ENCODE measurements around the gene LOXHD1.

The LOXHD1 gene

DNA sequence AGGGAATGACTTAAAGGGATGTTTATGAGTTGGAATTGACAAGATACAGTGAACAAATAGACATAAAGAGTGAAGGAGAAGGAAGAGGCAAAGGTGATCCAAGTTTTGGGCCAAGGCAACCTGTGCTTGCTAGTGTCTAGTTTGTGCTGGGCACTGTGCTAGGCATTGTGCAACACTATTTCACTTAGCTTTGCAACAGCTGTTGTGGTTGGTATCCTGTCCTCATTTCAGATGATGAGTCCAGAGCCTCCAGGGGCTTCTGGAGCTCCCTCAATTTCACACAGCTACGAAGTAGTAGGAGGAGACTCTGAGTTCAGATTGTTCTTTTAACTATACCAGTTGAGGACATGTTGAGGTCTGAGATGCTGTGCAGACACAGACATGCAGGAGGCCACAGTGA, 18.1 kb upstream of the LOXHD1 start:
- no peak for DNase-seq

DNA sequence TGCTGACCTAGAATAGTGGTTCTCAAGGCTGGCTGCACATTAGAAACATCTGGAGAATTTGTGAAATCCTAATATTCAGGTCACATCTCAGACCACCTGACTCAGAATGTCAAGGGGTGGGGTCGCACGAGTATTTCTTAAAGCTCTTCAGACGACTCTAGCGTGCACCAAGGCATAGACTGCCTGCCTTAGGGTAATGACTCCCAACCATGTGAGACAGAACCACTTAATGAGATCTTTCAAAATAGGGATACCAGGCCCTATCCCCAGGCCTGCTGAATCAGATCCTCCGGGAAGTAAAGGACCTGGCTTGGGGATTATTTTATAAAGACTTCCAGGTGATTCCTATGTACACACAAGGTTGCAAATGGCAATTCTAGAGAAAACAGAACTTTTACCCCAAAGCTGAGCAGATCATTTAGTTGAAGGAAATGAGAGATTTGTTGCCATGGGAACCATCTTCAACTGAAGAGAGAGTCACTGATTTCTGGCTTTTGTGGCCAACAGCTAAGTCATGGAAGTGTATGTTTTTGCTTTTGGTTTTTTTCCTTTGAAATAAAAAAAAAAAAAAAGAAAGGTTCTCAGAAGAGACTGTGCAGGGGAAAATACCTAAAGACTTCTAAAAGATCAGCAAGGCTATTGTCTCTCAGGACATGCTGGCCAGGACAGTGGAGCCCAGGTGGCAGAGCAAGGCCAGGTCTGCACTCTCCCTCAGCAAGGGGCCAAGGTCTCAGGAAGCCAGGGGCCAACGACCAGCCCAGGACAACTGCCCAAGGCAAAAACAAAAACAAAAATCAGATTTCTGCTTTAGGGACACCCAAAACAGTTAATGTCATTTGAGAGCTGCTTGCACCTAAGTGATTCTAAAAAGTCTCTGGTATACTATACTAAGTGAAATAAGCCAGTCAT, 15.3 kb upstream of the LOXHD1 start:
- no peak for DNase-seq

DNA sequence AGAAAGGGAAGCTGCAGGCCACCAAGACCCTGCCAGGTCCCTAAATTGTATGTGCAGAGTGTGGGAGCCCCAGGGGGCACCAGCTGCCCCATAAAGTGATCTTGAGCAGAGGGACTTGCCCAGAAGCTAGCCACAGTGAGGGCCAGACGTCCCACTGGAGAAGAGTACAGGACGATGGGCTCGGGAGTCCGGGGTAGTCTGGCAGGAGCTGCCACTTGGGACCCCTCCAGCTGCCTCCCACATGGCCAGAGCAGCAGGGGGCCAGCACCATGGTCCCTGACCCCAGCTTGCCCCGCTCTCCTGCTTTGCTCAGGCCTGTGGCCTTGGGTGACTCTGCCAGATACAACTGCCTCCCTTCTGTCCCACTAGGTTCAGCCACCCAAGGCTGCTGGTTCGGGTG, 11.7 kb upstream of the LOXHD1 start:
- no peak for DNase-seq

DNA sequence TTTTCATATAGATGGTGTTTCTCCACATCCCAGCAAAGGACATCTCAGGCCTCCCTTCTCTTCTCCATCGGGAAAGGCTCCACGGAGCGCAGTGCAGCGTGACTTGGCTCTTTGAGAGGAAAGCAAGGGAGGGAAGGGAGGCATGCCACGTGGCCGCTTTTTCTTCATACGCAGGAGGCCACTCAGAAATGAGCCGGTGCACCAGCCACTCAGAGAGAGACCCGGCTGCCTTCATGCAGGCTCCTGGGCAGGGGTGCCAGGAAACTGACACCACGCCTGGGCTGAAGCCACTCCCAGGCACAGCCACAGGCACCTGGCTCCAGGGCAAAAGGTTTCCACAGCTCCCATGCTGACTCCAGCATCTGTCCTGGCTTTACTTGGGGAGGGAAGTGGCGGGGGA, 11.1 kb upstream of the LOXHD1 start:
- no peak for DNase-seq

DNA sequence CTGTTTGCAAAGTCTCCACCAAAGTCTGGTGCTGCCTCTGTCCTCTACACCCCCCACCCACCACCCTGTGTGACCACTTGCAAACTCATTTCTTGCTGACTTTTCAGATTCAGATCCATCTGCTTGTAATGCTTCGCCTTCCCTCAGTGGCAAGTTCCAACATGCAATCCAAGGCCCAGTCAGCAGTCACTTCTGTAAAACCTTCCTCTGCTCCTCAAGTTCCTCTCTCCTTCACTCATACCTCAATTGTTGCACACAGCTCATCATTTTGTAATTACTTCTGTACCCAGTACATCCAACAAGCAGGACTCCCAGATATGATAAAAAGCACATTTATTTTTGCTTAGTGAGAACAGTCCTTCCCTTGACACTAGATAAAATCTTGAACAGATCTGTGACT, 6.5 kb upstream of the LOXHD1 start:
- no peak for DNase-seq

DNA sequence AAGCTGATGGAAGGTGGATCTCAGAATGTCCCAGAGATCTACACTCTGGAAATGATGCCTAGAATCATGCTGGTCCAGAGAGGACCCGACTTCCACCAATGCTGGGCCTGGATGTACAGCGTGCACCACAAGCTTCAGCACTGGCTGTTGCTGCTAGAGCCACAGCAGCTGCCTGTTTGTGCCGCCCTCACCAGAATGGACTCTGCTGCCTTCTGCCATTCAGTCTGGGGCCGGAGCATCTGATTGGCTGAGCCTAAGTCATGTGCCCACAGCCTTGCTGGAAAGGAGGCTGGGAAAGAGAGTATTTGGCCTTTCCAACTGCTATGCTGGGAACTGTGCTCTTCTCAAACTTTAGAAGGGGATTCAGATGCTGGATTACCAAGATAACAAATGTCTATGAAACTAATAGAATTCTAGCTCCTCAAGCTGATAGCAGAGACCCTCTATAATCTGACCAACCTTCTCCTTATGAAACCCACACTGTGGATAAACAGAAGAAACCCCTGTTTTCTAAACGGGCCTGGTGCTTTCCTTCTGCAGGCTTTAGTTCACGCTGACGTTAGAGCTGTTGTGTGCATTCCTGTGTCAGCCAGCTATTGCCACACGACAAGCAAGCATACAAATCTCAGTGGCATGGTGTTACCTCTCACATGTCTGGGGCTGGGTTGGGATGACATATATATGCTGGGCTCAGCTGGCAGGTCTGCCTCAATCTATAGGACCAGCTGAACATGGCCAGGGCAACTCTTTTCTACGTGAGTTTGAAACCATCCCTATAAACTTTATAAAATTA, 4.1 kb upstream of the LOXHD1 start:
- no peak for DNase-seq

DNA sequence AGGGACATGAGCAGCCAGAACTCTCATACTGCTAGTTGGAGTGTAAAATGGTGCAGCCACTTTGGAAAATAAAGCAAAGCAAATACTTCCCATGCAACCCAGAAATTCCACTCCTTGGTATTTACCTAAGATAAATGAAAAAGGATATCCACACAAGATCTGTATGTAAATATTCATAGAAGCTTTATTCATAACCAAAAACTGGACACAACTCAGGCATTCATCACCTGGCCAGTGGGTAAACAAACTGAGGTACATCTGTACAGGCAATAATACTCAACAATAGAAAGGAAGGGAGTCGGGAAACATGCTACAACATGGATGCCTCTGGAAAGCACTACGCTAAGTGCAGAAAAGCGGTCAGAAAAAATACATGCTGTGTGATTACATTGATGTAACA, 2.5 kb upstream of the LOXHD1 start:
- DNase-seq, result no peak

DNA sequence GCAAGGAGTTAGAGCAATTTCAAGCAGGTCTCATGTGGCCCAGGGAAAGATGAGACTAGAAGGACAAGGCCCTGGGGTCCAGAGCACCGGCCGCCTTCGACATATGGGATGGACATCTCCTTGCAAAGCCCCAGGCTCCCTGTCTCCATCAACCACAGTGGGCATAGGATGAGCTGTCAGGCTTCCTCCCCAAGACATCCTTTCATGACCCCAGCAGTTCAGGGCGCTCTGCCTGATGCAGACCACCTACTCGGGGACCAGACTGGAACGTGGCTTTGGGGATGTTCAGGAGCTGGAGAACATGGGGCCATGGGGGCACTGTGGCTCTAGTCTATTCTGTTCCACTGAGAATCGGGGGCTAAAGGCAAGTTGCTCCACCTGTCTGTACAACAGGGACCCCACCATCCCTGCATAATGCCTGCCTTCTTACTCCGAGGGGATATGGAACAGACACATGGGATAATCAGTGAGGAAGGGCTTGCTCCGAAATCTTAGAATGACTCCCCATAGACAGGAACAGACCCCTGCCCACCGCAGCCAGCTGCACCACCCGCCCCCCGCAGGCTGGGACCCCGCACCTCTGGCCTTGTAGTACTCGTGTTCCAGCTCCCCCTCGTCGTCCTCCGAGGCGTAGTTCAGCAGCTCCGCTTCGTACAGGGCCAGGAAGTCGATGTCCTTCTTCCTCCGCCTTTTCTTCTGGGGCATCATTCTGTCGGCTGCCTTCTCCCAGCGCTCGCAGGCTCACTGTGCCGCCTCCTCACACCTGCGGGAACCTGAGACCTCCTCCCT, 500 bp downstream of the LOXHD1 start:
- no peak for DNase-seq

DNA sequence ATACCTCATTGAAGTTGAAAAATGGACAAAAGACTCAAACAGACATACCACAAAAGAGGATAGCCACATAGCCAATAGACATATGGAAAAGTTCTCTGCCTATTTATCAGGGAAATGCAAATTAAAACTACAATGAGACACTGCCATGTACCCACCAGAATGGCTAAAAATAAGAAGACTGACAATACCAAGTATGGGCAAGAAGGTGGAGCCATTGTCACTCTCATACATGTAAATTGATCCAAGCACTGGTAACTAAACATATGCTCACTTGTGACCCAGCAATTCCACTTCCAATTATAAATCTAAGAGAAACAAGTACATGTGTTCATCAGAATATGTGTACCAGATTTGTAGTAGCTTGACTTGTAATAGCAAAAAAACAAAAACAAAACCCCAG, 4.6 kb downstream of the LOXHD1 start:
- DNase-seq, result no peak

DNA sequence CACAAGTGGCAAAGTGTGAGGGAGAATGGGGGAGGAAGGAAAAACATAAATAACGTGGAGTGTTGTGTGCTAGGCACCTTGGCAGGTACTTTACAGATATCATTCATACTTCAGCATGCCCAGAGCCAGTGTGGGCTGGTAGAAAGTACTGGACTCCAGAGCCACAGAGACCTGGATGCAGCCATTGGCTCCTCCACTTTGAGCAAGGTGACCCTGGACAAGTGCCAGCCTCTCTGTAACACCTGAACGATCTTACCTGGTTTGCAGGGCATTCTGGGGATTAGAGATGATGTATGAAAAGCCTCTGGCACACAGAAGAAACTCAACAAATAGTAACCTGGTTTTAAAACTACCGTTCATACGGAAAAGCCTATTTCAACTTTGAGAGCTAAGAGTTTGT, 6.3 kb downstream of the LOXHD1 start:
- no peak for DNase-seq

DNA sequence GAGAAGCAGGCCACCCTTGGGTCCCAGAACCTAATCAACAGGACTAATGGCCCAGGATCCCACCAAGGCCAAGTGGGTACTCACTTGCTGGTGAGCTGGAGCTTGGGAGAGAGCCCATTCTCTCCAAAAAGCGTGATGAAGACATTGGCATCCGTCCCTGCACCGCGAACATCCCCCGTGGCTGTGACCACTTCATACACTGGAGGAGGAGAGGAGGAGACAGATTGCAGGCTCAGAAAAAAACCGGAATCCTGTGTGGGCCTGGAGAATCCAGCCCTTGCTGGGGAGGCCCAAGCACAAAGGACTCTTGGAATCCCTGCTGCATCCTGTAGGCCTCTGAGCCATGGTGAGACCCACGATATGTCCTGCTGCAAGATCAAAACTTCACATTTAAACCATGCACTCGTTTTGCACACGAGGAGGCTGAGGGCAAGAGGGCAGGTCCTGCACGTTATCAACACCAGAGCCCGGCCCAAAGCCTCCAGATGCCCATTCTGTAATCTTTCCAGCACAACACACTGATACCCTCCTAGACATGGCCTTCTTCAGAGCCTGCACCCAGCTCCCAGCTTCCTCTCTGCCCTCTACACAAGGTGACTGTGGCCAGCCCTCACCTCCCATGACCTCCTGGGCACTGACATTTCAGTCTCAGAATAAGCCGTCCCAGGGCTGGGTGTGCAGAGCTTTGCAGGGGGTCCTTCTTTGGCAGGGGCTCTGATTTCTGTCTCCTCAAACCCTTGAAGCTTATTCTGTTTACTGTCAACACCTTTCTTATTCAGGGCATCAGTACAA, 7.8 kb downstream of the LOXHD1 start:
- no peak for DNase-seq

DNA sequence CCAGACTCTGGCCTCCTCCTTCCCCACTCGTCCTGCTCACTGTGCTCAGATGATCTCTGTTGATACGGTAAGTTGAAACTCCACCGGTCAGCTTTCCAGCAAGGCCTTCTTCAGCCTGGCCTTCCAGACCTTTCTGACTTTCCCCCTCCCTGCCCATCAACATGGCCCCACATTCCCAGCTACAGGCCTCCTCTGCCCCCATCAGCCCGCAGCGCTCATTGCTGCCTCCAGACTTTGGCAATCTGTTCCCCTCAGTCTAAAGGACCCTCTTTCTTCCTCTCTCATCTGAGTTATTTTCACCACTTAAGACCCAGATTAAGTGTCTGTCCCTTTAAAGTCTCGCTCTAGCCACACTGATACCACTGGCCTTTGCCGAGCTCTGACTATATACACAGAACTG, 10.6 kb downstream of the LOXHD1 start:
- DNase-seq, result no peak

DNA sequence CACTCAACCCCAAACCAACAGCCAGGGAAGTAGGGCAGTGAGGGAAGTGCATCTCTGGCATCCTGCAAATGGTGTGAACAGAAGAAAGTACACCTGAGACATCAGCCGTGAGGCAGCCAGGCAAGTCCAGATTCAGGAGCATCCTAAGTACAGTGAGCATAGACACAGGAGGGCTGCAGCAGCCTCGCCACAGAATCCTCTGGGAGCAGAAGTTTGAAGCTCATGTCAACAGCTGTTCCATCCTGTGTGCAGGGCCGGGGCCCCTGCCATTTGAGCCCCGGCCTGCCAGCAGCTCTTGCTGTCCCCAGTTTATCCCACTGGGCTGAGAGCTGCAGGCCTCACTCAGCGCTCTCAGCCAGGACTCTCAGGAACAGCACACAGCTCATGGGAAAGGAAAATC, 14.5 kb downstream of the LOXHD1 start:
- no peak for DNase-seq

DNA sequence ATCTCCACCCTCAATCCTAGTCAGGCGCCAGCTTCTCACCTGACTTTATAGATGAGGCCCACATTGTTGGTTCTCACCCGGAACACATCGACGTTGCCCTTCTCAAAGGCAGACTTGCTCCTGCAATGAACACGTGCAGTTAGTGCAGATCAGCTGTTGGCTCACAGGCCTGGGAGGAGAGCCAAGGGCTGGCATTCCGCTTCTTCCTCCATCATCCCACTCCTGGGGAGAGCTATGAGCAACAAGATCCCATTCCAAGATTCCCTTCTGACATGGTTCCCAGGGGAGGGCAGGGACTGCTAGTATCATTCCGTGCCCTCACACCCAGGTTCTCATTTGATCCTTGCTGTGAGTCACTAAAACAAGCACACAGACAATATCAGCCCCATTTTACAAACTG, 15.1 kb downstream of the LOXHD1 start:
- no peak for DNase-seq

DNA sequence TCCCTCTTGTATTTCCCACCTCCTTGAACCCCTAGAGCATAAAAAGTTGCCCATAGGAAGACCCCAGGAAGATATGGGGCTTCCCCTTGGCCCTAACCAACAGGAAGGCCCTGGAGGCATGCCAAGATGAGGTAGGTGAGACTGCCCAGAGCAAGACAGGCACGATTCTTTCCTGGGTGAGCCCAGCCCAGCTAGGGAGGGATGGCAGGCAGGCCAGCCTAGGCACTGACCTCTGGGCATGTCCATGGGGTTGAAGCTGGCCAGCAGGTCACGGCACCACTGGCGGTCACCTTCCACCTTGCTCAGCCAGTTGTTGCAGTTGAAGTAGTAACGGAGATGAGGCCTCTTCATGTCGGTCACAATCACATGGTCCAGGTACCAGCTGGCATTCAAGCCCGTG, 17.6 kb downstream of the LOXHD1 start:
- DNase-seq, result no peak

DNA sequence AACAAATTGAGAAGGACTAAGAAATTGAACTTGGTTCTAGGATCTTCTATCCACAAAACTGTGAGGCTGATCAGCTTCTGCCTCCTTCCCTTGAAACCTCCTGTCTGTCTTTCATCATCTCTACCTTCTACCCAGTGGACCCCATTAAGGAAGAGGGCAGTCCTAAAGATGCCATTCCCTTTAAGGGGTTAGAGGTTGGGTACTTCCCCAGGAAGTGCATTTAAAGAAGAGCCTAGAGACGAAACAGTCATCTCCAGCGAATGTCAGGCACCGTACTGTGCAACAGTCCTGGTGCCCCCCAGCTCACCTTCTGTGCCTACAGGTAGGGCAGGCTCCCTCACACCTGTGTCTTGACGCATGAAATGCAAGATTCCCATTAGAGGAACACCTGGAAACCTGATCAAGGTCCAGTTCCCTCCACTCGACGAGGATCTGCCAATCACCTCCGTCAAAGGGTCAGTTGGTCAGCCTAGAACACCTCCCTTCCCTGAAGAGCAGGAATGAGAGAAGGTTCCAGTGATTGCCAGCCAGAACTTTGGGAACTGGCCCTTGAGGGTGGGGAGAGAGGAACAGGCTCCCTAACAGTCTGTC, 20.9 kb downstream of the LOXHD1 start:
- DNase-seq, result no peak

DNA sequence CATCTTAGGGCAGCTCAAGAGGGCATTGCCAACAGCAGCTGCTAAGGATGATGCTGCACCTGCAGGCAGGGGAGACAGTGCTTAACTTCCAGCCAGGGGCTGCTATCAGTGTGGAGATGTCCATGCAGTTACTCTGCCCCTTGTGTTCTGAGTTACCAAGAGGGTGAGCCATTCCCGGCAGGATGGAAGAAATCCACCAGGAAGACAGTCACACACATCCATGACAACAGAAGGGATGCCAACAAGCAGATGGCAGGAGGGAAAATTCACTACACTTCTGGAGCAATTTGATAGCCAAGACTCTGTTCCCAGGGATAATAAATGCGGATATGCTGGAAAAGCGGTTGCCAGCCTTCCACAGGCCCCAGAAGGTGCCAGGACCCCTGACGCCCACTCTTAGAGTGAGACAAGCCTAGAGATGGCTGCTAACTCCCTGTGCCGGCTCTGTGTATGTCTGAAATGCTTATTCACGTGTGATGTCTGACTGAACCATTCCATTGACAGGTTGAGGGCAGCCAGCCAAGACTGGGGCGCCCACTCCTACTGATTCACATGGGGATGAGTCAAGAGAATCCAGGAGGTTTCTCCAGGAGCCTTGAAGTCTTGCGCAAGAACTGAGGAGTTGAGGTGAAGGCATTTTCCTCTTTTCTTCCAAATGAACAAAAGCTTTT, 24.5 kb downstream of the LOXHD1 start:
- DNase-seq, result no peak

DNA sequence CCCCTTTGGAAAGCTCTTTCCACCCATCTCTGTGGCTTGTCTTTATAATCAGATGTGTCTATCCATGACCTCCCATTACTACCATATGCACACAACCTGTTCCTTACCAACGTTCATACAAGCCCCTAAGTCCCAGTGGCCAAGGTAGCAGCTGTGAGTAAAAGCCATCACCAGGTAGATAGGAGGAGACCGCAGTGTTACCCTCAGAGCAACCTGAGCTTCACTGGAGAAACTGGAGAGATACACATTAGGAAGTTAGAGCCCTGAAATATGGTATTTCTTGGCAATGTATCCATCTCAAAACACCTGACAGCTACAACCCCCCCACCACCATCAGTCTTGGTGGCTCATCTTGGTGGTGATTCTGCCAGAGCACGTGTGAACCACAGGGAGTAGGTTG, 26.0 kb downstream of the LOXHD1 start:
- DNase-seq, result no peak

DNA sequence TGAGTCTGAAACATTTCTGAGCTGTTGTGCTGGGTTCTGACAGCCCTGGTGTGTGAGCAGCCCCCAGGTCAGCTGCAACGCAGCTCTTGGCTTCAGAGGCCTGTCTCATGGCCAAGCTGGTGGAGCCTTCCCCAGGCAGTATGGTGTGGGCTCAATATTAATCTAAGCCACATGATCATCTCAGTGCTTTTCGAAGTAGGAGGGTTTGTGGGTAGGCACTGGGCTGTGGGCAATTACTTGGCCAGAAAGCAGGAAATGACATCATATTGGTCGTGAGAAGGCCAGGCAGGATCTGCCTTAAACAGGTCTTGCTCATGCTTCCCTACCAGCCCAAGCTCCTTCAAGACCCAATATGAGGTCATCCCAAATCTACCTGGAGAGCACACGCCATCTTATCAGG, 26.9 kb downstream of the LOXHD1 start:
- no peak for DNase-seq

DNA sequence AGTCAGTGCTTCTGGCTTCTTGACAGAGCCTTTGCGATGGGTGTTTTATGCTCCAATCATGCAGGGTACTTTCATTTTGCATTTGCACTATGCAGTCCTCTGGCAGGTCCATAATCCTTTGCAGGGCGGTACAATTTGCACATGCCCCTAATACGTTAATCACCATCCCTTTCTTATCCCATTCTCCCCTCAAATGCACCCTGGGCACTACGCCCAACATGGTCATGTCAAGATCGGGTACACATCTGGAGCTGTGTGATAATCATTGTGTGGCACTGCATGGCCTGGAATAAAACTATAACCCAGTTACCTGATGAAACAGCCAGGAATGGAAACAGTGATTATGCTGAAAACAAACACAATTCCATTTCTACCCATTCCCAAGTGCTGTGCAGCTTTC, 27.7 kb downstream of the LOXHD1 start:
- DNase-seq, result no peak

DNA sequence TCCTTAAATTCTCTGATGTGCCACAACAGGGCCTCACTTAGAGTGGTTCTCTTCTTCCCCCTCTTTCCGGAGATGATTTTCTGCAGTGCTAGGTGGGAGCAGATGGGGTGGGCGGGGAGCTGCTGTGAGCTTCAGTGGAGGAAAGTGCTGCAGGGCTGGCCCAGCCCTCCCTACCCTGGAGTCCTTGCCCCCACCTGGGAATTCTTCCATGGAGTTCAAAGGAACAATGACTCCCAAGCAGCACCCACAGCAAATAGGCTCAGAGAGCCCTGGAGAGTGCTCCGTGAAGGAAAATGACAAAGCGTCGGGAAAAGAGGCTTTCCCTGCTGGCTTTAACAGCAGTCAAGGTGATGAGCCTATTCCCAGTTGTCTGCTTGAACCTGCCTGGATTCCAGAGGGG, 28.8 kb downstream of the LOXHD1 start:
- DNase-seq, result no peak

DNA sequence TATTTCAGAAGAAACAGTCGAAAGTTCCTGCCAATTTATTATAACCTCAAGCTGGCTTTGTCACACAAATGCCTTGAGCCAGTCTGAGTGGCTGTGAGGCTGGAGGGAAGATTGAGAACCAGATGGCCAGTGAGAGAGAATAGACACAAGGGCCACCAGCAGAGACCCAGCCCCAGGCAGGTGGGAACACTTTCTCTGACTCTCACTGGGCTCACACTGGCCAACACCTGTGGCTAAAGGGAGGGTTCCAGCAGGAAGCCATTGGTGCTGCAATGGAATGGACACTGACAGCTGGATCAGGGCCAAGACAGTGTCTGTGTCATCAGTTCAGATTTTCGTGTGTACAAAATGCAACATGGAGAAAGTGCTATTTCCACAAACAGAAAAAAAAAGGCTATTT, 29.9 kb downstream of the LOXHD1 start:
- no peak for DNase-seq

All from NCI-H1436 treated with DMSO at 0.1 percent for 48 hours (cell line).